T-helper 2 cell treated with Interferon-gamma antibody and Interleukin-4, amounts not matched to agents 100 ng/mL and 5 ng/mL, for 36 hours (primary cell): ENCODE results near the gene CDR2L. TPM values are rescaled to one million over a fixed set of nuclear protein-coding genes. Genes with fewer than 3 reads are reported as not detected.
"Not testable (repeated sequence)": the region's sequence is repeated elsewhere in the genome, so short reads cannot be mapped to it uniquely, and the experiment has no call there.

Source experiments
- intact Hi-C: fragments of 100-400 bp; cut with micrococcal nuclease; formaldehyde crosslinking; loops from one replicate; pipeline ENCODE4 v1.15.1; 2023
- total RNA-seq: library from RNA; stranded (reverse); gene quantifications from 2 replicates; pipeline ENCODE4 v1.2.3, GENCODE V29; 2022

CDR2L gene
- total RNA-seq, 1 donor from 2014 or later, result 0.73 TPM

- intact Hi-C loops, result loop anchor here (1.0 to 2.0 kb wide), 4 partner anchors 8 to 47 kb away; partner anchors contain the start of genes ATP5PD, CDR2L and MRPL58
Measured at GRCh38 chr17:75033346-75034235, 46.2 kb downstream of the CDR2L start.

- intact Hi-C loops, result loop anchor here (1.0 to 2.0 kb wide), 2 partner anchors 12 to 48 kb away; partner anchors contain the start of genes ATP5PD and CDR2L
Measured at GRCh38 chr17:75034236-75034908, 46.9 kb downstream of the CDR2L start.

- intact Hi-C loops, result no loop called here
Measured at GRCh38 chr17:75036643-75037268, 49.3 kb downstream of the CDR2L start.

GRCh38 chr17:75039238-75039637 lies 51.8 kb downstream of the CDR2L start:
- intact Hi-C loops, result no loop called here

- intact Hi-C loops, result no loop called here
Measured at GRCh38 chr17:75041656-75042280, 54.3 kb downstream of the CDR2L start.

- intact Hi-C loops, result not testable (repeated sequence)
Measured at GRCh38 chr17:75043789-75044188, 56.4 kb downstream of the CDR2L start.

GRCh38 chr17:75044716-75045115 lies 57.3 kb downstream of the CDR2L start:
- intact Hi-C loops, result loop anchor here (5.0 kb wide), 1 partner anchor 138 kb away; the partner anchor contains the start of gene SUMO2

GRCh38 chr17:75045946-75046406 lies 58.5 kb downstream of the CDR2L start:
- intact Hi-C loops, result loop anchor here (1.0 to 5.0 kb wide), 3 partner anchors 12 to 136 kb away; partner anchors contain the start of genes ARMC7 and SUMO2

GRCh38 chr17:75046407-75047289 lies 59.2 kb downstream of the CDR2L start, which contains the start of the genes ATP5PD and KCTD2:
Gene ATP5PD, minus strand, starts transcription at chr17:75046969. Its CDS starts 4,319 bp downstream, at chr17:75042650.
Gene KCTD2, plus strand, starts transcription at chr17:75047225. Its CDS starts 26 bp downstream, at chr17:75047251.
- intact Hi-C loops, result loop anchor here (1.0 to 5.0 kb wide), 3 partner anchors 12 to 136 kb away; partner anchors contain the start of genes ARMC7 and SUMO2

GRCh38 chr17:75047398-75048098 lies 60.1 kb downstream of the CDR2L start:
- intact Hi-C loops, result loop anchor here (2.0 to 5.0 kb wide), 2 partner anchors 61 to 135 kb away; partner anchors contain the start of genes ARMC7 and SUMO2

GRCh38 chr17:75048249-75048878 lies 60.9 kb downstream of the CDR2L start:
- intact Hi-C loops, result loop anchor here (5.0 kb wide), 1 partner anchor 134 kb away; the partner anchor contains the start of gene SUMO2

GRCh38 chr17:75049057-75049456 lies 61.6 kb downstream of the CDR2L start:
- intact Hi-C loops, result loop anchor here (5.0 kb wide), 1 partner anchor 133 kb away; the partner anchor contains the start of gene SUMO2

GRCh38 chr17:75049706-75050105 lies 62.3 kb downstream of the CDR2L start:
- intact Hi-C loops, result loop anchor here (5.0 kb wide), 1 partner anchor 133 kb away; the partner anchor contains the start of gene SUMO2

- intact Hi-C loops, result no loop called here
Measured at GRCh38 chr17:75051941-75052340, 64.5 kb downstream of the CDR2L start.
